ENCODE measurements around the gene CACNA1S. TPM values are rescaled to one million over a fixed set of nuclear protein-coding genes. Genes with fewer than 3 reads are reported as not detected.

Gene CACNA1S
- total RNA-seq, 1 donor from 2014 or later, result not detected

DNA sequence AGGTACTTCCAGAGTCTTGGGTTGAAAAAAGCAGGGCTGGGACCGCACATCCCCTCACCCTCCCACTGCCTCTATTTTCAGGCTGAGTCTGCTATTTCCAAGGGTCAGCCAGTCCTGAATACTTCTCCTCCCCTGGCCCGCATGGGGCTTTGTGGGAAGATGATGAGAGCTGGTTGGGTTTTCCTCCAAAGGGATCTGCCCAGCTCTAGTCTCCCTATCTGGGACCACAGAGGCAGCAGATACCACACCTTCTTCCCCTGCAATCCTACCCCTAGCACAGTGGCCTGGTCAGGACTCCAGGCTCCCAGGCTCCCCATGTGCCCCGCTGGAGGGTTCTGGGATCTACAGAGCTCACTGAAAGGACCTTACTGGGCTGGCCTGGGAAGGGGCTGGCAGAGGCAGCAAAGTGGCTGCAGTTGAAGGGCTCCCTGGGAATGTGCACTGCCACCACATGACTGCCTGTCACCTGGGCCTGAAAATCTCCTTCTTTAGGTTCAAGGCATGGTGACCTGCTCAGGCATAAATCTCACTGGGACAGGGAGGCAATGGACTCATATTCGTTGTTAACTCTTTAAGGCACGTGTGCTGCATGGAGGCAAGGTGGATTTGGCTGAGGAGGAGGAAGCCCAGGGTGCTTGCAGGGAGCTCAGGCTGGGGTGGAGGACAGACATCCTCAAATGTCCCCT is 13.1 kb downstream of the CACNA1S start:
- DNase-seq, result no peak
- ATAC-seq, result no peak
- intact Hi-C loops (cut with micrococcal nuclease), result no loop called here

GRCh38 chr1:201096977-201097856 is 15.0 kb downstream of the CACNA1S start:
- ATAC-seq (no peak), DNase-seq (no peak)
- intact Hi-C loops (cut with micrococcal nuclease), result no loop called here

DNA sequence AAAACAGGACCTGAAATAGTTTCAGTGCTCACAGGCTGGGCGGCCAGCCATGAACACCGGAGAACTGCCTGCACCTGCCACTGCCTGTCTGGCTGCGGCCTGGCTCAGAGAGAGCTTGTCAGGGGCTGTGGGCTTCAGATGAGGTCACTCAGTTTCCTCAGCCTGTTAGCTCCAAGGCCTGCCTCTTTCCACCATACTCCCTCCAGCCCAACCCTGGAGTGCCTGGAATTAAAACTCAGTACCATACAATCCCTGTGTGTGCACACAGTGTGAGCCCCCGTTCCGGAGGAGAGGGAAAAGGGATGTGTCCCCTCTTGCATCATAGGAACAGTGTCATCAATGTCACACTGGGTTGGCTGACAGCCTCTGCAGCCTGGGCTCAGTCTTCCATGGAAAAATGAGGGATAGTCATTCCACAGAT is 16.2 kb downstream of the CACNA1S start:
- intact Hi-C loops (cut with micrococcal nuclease), result no loop called here
- DNase-seq (no peak), ATAC-seq (no peak)

DNA sequence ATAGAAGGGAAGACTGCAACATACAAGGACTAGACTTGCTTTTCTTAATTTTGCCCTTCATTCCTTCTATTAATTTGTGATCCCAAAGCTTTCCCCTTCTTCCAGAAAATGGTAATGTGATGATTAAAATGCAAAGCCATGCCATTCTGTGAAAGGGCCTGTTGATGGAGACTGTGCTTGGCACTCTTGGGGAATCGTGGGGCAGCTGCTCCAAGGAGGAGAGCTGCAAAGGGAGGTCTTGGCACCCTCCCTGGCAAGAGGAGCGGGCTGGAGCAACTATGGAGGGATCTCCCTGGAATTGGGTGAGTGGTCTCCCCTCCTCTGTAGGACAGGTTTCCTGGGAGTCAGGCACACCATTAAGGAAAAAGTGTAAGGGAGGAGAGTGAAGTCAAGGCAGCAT is 16.6 kb downstream of the CACNA1S start:
- DNase-seq (no peak), ATAC-seq (no peak)
- intact Hi-C loops (cut with micrococcal nuclease), result no loop called here

DNA sequence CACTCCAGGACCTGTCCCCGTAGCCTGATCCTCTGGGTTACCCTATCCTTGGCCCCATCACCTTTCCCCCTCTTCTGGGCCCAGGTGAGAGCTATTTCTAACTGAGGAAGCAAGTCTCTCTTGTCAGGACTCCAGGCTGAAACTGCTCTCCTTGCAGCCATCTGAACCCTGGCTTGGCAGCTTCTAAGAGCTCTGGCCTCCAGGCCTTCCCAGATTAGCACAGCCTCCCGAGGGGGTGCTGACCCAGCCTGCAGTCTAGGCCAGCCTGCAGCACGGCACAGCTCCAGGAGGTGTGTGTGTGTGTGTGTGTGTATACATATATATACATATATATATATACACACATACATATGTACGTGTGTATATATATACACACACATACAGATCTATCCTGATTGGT is 17.4 kb downstream of the CACNA1S start:
- intact Hi-C loops (cut with micrococcal nuclease), result no loop called here
- ATAC-seq (no peak), DNase-seq (no peak)

GRCh38 chr1:201093962-201094361 is 18.3 kb downstream of the CACNA1S start:
- DNase-seq (no peak), ATAC-seq (no peak)
- intact Hi-C loops (cut with micrococcal nuclease), result no loop called here

- intact Hi-C loops (cut with micrococcal nuclease), result no loop called here
- DNase-seq, result no peak
- no peak for ATAC-seq
Measured at GRCh38 chr1:201093561-201093960, 18.7 kb downstream of the CACNA1S start.

GRCh38 chr1:201092738-201093137 is 19.5 kb downstream of the CACNA1S start:
- ATAC-seq (no peak), DNase-seq (no peak)
- intact Hi-C loops (cut with micrococcal nuclease), result no loop called here

- no peak for DNase-seq
- intact Hi-C loops (cut with micrococcal nuclease), result no loop called here
- no peak for ATAC-seq
Measured at GRCh38 chr1:201091256-201091655, 21.0 kb downstream of the CACNA1S start.

DNA sequence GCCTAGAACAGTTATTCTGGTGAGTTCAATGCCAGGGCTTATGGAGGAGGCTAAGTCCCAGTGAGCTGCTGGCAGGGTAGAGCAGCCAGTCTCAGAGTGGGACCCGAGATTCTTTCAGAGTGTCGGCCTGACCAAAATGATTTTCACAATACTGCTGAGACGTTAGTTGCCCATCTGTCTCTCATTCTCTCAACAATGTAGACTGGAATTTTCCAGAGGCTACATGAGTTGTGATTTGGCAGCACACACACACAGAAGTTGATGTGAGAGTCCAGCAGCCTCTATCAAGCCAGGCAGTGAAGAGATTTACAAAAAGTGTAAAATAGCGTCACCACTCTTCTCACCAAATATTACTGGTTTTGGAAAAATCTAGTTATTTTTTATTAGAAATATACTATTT is 21.7 kb downstream of the CACNA1S start:
- DNase-seq (no peak), ATAC-seq (no peak)
- intact Hi-C loops (cut with micrococcal nuclease), result no loop called here

DNA sequence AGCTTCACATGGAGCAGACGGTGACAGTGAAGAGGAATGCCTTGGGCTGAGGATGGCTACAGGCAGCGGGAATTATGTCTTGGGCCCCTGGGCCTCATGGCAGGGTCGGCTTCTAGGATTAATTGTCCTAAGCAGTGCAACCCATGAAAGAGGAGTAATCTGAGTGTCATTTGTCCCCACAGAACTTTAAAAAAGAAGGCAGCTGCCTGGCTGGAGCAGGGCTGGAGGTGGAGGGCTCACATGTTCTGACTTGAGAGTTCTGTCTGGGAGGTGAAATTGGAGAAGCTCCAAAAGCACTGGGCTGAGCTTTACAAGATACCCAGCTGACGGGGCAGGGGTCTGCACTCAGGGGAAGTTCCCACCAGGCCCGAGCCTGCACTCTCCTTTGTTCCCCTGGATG is 22.6 kb downstream of the CACNA1S start:
- DNase-seq (no peak), ATAC-seq (no peak)
- intact Hi-C loops (cut with micrococcal nuclease), result no loop called here

- no peak for DNase-seq
Measured at GRCh38 chr1:201088901-201089525, 23.2 kb downstream of the CACNA1S start.

GRCh38 chr1:201088395-201088794 is 23.8 kb downstream of the CACNA1S start:
- intact Hi-C loops (cut with micrococcal nuclease), result no loop called here
- DNase-seq (no peak), ATAC-seq (no peak)

More at GRCh38 chr1:201088901-201089525, 23.2 kb downstream of the CACNA1S start:
- ATAC-seq, result no peak
- intact Hi-C loops (cut with micrococcal nuclease), result no loop called here

DNA sequence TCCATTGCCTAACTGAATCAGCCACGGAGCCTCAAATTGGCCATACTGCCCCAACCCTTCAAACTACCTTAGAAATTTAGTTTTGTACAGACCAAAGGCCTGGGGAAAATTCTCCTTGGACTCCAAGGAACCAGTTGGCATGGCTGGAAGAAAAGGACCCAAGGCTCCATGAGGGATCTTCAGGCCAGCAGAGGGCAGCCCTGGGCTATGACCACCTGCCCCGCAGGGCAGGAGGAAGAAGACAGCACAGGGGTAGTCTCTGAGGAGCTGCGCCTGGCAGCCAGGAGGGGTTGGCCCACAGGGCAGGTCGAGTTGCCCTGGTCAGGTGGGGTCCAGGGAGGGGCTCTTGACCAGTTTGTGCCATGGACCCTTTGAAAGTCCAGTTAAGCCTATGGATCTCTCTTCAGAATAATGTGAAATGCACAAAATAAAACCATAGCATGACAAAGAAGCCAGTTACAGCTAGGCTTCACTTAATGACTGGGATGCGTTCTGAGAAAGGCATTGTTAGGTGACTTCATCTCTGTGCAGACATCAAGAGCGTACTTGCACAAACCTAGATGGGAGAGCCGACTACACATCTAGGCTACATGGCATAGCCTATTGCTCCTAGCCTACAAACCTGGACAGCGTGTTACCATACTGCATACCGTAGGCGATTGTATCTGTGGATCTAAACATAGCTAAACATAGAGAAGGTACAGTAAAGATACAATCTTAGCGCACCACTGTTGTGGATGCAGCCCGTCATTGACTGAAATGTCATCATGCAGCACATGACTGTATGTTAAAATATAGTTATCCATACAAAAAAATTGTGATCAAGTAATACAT is 26.1 kb downstream of the CACNA1S start:
- ATAC-seq (peak; percentile 75), DNase-seq (peak; percentile 56)
- intact Hi-C loops (cut with micrococcal nuclease), result no loop called here

- ATAC-seq, result no peak
- DNase-seq, result no peak
- intact Hi-C loops (cut with micrococcal nuclease), result no loop called here
Measured at GRCh38 chr1:201084295-201084694, 27.9 kb downstream of the CACNA1S start.

DNA sequence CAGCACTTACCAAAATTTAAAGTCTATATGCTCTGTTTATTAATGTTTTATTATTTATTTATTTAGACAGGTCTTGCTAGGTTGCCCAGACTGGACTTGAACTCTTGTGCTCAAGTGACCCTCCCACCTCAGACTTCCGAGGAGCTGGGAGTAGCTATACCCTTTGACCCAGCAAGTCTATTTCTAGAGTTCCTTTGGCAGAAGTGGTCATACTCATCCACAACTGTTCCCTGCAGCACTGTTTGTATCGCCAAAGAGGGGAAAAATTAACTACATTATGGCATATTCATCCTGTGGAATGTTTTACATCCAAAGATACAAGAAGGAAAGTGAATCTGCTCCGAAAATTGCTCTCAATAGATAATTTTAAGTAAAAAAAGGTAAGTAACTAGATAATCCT is 28.5 kb downstream of the CACNA1S start:
- intact Hi-C loops (cut with micrococcal nuclease), result no loop called here
- DNase-seq, result no peak
- ATAC-seq, result no peak

DNA sequence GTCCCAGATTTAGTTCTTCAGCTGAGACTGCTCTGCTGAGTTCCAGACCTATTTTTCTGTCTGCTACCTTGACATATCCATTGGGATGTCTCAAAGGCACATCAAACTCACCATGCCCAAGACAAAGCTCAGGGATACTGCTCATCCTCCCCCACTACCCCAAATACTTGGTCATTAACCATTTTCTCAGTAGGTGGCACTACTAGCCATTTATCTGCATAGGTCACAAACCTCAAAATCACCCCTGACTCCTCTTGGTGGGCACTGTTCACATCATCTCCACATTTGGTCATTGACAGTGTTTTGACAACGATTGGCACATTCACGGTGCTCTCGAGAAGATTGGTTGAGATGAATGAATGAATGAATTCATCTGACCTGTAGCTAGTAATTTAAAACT is 32.1 kb downstream of the CACNA1S start:
- ATAC-seq (no peak), DNase-seq (no peak)
- intact Hi-C loops (cut with micrococcal nuclease), result no loop called here

DNA sequence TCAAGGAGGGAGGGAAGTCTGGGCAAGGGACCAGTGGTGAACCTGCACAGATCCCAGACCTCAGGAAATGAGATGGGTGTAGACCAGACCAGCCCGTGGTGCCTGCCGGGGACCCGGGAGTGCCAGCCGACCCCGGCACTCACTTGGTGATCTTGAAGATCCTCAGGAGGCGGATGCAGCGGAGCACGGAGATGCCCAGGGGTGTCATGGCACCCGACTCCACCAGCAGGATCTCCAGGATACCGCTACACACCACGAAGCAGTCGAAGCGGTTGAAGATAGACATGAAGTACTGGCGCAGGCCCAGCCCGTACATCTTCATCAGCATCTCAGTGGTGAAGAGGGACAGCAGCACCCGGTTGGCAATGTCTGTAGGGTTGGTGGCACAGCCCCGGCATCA is 34.5 kb downstream of the CACNA1S start:
- DNase-seq, result no peak
- intact Hi-C loops (cut with micrococcal nuclease), result no loop called here
- ATAC-seq, result no peak

DNA sequence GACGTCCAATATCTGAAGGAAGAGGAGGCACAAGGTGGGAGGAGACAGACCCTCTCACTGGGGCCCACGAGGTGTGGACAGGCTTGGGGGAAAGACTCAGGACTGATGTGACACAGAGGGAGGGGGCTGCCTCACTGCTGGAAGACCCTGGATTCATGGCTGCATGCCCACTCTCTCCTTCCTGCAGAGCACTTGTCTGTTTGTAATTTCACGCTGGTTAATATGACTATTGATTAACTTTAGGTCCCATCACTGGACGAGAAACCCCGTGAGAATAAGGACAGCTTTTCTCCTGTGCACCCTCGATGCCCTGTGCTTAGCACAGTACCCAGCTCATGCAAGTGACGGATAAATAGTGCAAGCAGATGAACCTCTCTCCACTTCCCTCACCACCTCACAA is 35.1 kb downstream of the CACNA1S start:
- no peak for DNase-seq
- no peak for ATAC-seq
- intact Hi-C loops (cut with micrococcal nuclease), result no loop called here

All from left ventricle myocardium superior (tissue), 1 donor.